Colonic mucosa (tissue), 4 donors: ENCODE results near the gene C10orf90. TPM values are rescaled to one million over a fixed set of nuclear protein-coding genes. Genes with fewer than 3 reads are reported as not detected.

Experiments used
- DNase-seq: peaks from one replicate; pipeline ENCODE4 v3.0.0-alpha.2; 2020
- H3K27ac ChIP-seq: fragments of 200-600 bp; one replicate; pipeline ENCODE4 v1.8.0; 2021
- H3K27me3 ChIP-seq: fragments of 200-600 bp; one replicate; pipeline ENCODE4 v1.8.0; 2021
- H3K36me3 ChIP-seq: fragments of 200-600 bp; one replicate; pipeline ENCODE4 v1.8.0; 2021
- H3K4me1 ChIP-seq: fragments of 200-600 bp; one replicate; pipeline ENCODE4 v1.8.0; 2021; ENCODE audit warnings: mild to moderate bottlenecking
- H3K4me3 ChIP-seq: fragments of 200-600 bp; one replicate; pipeline ENCODE4 v1.8.0; 2021
- H3K9ac ChIP-seq, 2 donors: one replicate each; pipeline ENCODE4 v1.7.0; 2013; ENCODE audit warnings: control low read depth in 2 of 2, low read depth in 2 of 2, low read length in 2 of 2
- H3K9me3 ChIP-seq: fragments of 200-600 bp; one replicate; pipeline ENCODE4 v1.8.0; 2021
- CTCF ChIP-seq: fragments of 200-600 bp; IDR thresholded peaks from one replicate; pipeline ENCODE4 v1.8.0; 2022; ENCODE audit warnings: antibody characterized with exemption, mild to moderate bottlenecking
- intact Hi-C: fragments of 100-400 bp; cut with DNase I; formaldehyde crosslinking; loops from one replicate; pipeline ENCODE4 v1.14.1; 2022
- total RNA-seq, 2 donors: library from RNA; stranded (reverse); fragmentation: NEBNext Ultra II Directional in 1 of 2; extraction: Animal tissue kit (Norgen Biotek cat#: 25700) in 1 of 2; gene quantifications; one replicate each; pipeline ENCODE4 v1.2.1, GENCODE V29; 2021
- donor health status: healthy.
- donor health status: DM: no; HTN: no; CAD: no.
- donor health status: DM: no; HTN: no; CAD: no.

C10orf90 gene
- total RNA-seq, 2 donors from 2014 or later, result not detected

GRCh38 chr10:126504761-126505112 is 165.8 kb downstream of the C10orf90 start:
- no peaks in the 10 kb centered on the region for H3K4me1 ChIP-seq
- no peaks in the 10 kb centered on the region for H3K9me3 ChIP-seq
- H3K27ac ChIP-seq, result no peak overlapping the region
- H3K27me3 ChIP-seq, result no peaks in the 10 kb centered on the region
- no peak overlapping the region for H3K4me3 ChIP-seq
- intact Hi-C loops, result loop anchor here (5.0 to 10.0 kb wide), 3 partner anchors 120 to 640 kb away; partner anchors contain the start of gene ADAM12
- H3K9ac ChIP-seq, result no peak overlapping the region
- H3K36me3 ChIP-seq, result no peaks in the 10 kb centered on the region
- no peak for DNase-seq
- TF ChIP-seq CTCF, result no peak

GRCh38 chr10:126504063-126504760 is 166.3 kb downstream of the C10orf90 start:
- TF ChIP-seq CTCF, result peak; percentile 56
- Histone ChIP-seq H3K27me3 (no peaks in the 10 kb centered on the region), H3K4me1 (no peaks in the 10 kb centered on the region), H3K27ac (no peak overlapping the region), H3K4me3 (no peak overlapping the region), H3K9me3 (no peaks in the 10 kb centered on the region), H3K36me3 (no peaks in the 10 kb centered on the region), H3K9ac (no peak overlapping the region)
- DNase-seq, result peak; percentile 24
- intact Hi-C loops, result loop anchor here (5.0 to 10.0 kb wide), 3 partner anchors 119 to 639 kb away; partner anchors contain the start of gene ADAM12

GRCh38 chr10:126503392-126504062 is 167.0 kb downstream of the C10orf90 start:
- no peaks in the 10 kb centered on the region for H3K27me3 ChIP-seq
- TF ChIP-seq CTCF, result no peak
- intact Hi-C loops, result loop anchor here (5.0 to 10.0 kb wide), 3 partner anchors 119 to 639 kb away; partner anchors contain the start of gene ADAM12
- DNase-seq, result no peak
- no peak overlapping the region for H3K4me3 ChIP-seq
- no peak overlapping the region for H3K27ac ChIP-seq
- no peaks in the 10 kb centered on the region for H3K36me3 ChIP-seq
- H3K4me1 ChIP-seq, result no peaks in the 10 kb centered on the region
- no peaks in the 10 kb centered on the region for H3K9me3 ChIP-seq
- no peak overlapping the region for H3K9ac ChIP-seq

GRCh38 chr10:126502441-126502840 is 168.1 kb downstream of the C10orf90 start:
- Histone ChIP-seq H3K27ac (no peak overlapping the region), H3K9ac (no peak overlapping the region), H3K27me3 (no peaks in the 10 kb centered on the region), H3K4me1 (no peaks in the 10 kb centered on the region), H3K4me3 (no peak overlapping the region), H3K9me3 (no peaks in the 10 kb centered on the region), H3K36me3 (no peaks in the 10 kb centered on the region)
- TF ChIP-seq CTCF, result no peak
- intact Hi-C loops, result loop anchor here (5.0 to 10.0 kb wide), 3 partner anchors 118 to 638 kb away; partner anchors contain the start of gene ADAM12
- no peak for DNase-seq

- Histone ChIP-seq H3K4me1 (no peaks in the 10 kb centered on the region), H3K4me3 (no peak overlapping the region), H3K9me3 (no peaks in the 10 kb centered on the region), H3K36me3 (no peaks in the 10 kb centered on the region), H3K9ac (no peak overlapping the region), H3K27ac (no peak overlapping the region), H3K27me3 (no peaks in the 10 kb centered on the region)
- no peak for DNase-seq
- no peak for TF ChIP-seq CTCF
- intact Hi-C loops, result loop anchor here (5.0 to 10.0 kb wide), 3 partner anchors 117 to 637 kb away; partner anchors contain the start of gene ADAM12
These were observed 168.7 kb downstream of the C10orf90 start for GRCh38 chr10:126501828-126502227.
